Progenitor cell of endocrine pancreas (in vitro differentiated cells): Measurements from ENCODE around the gene ARMC8. TPM values are rescaled to one million over a fixed set of nuclear protein-coding genes. Genes with fewer than 3 reads are reported as not detected.

Source experiments
- DNase-seq: peaks from one replicate; pipeline ENCODE4 v3.0.0; 2021; ENCODE audit warnings: low spot score; ENCODE audit not compliant: unreplicated experiment
- H3K27ac Mint-ChIP-seq: 2 replicates; pipeline ENCODE4 v1.8.0; 2021; ENCODE audit warnings: mild to moderate bottlenecking, moderate library complexity, mixed read lengths
- H3K27me3 Mint-ChIP-seq: 2 replicates; pipeline ENCODE4 v1.8.0; 2021; ENCODE audit warnings: mixed read lengths
- H3K36me3 Mint-ChIP-seq: 2 replicates; pipeline ENCODE4 v1.8.0; 2022; ENCODE audit warnings: mixed read lengths; ENCODE audit not compliant: insufficient read depth
- H3K4me1 Mint-ChIP-seq: 2 replicates; pipeline ENCODE4 v1.8.0; 2021; ENCODE audit warnings: low read depth, mixed read lengths
- H3K4me3 Mint-ChIP-seq: 2 replicates; pipeline ENCODE4 v1.8.0; 2021; ENCODE audit warnings: low read depth, mild to moderate bottlenecking, moderate library complexity, mixed read lengths
- H3K9me3 Mint-ChIP-seq: 2 replicates; pipeline ENCODE4 v1.8.0; 2021; ENCODE audit warnings: low read depth, mixed read lengths
- total RNA-seq: library from RNA; stranded (reverse); gene quantifications from 2 replicates; pipeline ENCODE4 v1.2.1, GENCODE V29; 2021
- TF ChIP-seq, protein P1 (sequence below): fragments of 200-600 bp; sonication (generic); IDR thresholded peaks from one replicate; pipeline ENCODE4 v1.5.0; 2021; ENCODE audit warnings: antibody characterized with exemption, mild to moderate bottlenecking; ENCODE audit not compliant: unreplicated experiment

Gene ARMC8
- total RNA-seq, 1 donor from 2014 or later: 71.3 TPM

DNA sequence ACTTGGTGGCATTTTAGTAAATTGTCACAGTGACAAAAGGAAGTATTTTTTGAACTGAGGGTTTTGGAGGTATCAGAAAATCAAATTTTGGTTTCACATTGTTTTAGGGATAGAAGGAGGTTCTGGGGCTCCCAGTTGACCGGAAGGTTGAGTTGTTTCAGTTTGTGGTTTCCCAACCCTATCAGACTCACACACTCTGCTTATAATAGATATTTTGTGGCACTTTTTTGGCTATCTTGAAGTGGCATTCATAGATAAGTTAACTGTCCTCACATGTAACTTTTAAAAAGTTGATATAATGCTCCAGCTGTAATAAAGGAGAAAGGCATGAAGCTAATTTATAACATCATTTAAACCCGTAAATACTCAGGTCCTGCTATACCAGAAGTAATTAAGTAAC lies 12.8 kb downstream of the ARMC8 start:
- H3K27me3 Mint-ChIP-seq: no peaks in the 10 kb centered on the region
- H3K4me3 Mint-ChIP-seq: no peak overlapping the region
- H3K36me3 Mint-ChIP-seq: peaks cover 5% of the 10 kb centered on the region
- H3K9me3 Mint-ChIP-seq: no peaks in the 10 kb centered on the region
- H3K27ac Mint-ChIP-seq: no peak overlapping the region
- no peak for DNase-seq
- H3K4me1 Mint-ChIP-seq: peaks cover 6% of the 10 kb centered on the region
- TF ChIP-seq, protein P1, sequence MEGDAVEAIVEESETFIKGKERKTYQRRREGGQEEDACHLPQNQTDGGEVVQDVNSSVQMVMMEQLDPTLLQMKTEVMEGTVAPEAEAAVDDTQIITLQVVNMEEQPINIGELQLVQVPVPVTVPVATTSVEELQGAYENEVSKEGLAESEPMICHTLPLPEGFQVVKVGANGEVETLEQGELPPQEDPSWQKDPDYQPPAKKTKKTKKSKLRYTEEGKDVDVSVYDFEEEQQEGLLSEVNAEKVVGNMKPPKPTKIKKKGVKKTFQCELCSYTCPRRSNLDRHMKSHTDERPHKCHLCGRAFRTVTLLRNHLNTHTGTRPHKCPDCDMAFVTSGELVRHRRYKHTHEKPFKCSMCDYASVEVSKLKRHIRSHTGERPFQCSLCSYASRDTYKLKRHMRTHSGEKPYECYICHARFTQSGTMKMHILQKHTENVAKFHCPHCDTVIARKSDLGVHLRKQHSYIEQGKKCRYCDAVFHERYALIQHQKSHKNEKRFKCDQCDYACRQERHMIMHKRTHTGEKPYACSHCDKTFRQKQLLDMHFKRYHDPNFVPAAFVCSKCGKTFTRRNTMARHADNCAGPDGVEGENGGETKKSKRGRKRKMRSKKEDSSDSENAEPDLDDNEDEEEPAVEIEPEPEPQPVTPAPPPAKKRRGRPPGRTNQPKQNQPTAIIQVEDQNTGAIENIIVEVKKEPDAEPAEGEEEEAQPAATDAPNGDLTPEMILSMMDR: no peak

DNA sequence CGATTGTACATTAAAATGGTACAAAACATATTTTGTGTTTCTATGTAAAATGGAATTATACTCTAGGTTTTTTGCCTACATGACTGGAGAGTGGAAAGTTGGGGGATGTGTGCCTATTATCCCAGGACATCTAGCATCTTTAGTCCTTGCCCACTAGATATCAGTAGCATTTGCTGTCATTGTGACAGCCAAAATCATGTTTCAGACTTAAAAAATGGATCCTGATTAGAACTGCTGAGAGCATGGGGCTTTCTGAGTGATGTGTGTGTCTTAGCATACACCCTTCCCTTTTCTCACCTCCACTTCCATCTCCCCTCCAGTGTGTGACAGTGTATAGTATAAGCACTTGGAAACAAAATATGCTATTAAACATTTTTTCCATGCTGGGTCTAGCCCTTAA lies 13.3 kb downstream of the ARMC8 start:
- Mint-ChIP-seq H3K36me3 (peaks cover 5% of the 10 kb centered on the region), H3K4me1 (peaks cover 6% of the 10 kb centered on the region), H3K9me3 (no peaks in the 10 kb centered on the region), H3K4me3 (no peak overlapping the region), H3K27me3 (no peaks in the 10 kb centered on the region), H3K27ac (no peak overlapping the region)
- no peak for DNase-seq
- TF ChIP-seq, protein P1: no peak

DNA sequence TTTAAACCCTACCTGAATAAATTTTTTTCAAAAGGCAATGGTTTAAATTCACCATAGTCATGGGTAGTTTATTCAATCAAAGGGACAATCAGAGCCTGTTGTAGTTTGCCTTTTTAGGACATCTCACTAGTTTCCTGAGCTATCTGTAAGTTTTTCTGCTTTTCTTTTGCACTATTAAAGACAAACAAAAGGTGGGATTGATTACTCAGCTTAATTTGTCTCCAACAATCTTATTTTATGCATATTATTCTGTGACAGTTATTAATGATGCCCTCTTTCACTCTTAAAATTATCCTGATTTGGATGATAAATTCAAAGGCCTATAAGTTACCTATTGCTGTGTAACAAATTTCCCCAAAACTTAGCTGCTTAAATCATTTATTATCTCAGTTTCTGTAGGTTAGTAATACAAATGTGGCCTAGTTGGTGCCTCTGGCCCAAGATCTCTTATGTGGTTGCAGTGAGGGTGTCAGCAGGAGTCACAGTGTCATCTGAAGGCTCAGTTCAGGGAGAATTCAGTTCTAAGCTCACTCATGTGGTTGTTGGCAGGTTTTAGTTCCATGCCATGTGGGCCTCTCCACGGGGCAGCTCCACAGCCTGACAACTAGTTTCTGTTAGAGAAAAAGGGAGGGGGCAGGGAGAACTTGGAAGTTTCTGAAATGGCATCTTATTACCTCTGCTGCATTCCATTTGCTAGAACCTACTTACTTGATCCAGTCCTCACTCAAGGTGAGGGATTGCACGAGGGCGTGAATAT lies 16.0 kb downstream of the ARMC8 start:
- Mint-ChIP-seq H3K27ac (peak overlapping the region; percentile 70), H3K4me3 (no peak overlapping the region), H3K27me3 (no peaks in the 10 kb centered on the region), H3K9me3 (peaks cover 2% of the 10 kb centered on the region), H3K4me1 (peaks cover 4% of the 10 kb centered on the region), H3K36me3 (peaks cover 5% of the 10 kb centered on the region)
- TF ChIP-seq, protein P1: no peak
- DNase-seq: no peak

DNA sequence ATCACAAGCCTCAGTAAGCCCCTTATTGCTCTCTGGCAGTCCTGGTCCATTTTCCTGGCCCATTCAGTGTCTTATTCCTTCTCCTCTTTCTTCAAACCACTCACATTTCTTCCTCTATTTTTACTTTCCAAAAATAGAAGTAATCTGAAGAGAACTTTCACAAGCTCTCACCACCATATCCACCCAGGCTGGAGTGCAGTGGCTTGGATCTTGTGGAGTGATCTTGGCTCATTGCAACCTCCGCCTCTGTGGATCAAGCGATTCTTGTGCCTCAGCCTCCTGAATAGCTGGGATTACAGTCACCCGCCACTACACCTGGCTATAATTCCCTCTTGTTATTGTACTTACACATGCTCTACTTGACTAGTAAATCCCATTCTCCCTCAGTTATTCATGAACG lies 16.8 kb downstream of the ARMC8 start:
- H3K27ac Mint-ChIP-seq: no peak overlapping the region
- no peaks in the 10 kb centered on the region for H3K27me3 Mint-ChIP-seq
- peaks cover 4% of the 10 kb centered on the region for H3K4me1 Mint-ChIP-seq
- peaks cover 2% of the 10 kb centered on the region for H3K9me3 Mint-ChIP-seq
- no peak overlapping the region for H3K4me3 Mint-ChIP-seq
- no peak for DNase-seq
- TF ChIP-seq, protein P1: no peak
- peaks cover 5% of the 10 kb centered on the region for H3K36me3 Mint-ChIP-seq

DNA sequence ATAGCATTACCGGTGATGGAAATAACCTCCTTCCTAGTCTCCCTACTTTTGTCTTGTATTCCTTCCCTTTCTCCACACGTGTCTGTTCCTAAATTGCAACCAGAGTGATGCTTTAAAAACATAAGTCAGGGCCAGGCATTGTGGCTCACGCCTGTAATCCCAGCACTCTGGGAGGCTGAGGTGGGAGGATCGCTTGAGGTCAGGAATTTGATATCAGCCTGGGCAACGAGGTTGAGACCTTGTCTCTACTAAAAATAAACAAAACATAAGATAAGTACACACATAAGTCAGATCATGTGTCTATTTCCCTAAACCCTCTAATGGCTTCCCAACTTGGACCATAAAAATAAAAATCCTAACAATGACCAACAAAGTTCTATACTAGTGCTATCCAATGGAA lies 18.4 kb downstream of the ARMC8 start:
- no peak for DNase-seq
- Mint-ChIP-seq H3K36me3 (peaks cover 7% of the 10 kb centered on the region), H3K27ac (no peak overlapping the region), H3K4me3 (no peak overlapping the region), H3K9me3 (peaks cover 2% of the 10 kb centered on the region), H3K4me1 (peaks cover 6% of the 10 kb centered on the region), H3K27me3 (no peaks in the 10 kb centered on the region)
- TF ChIP-seq, protein P1: no peak
